HCT116 (cell line): Measurements from ENCODE around the gene DPYSL4. TPM values are rescaled to one million over a fixed set of nuclear protein-coding genes. Genes with fewer than 3 reads are reported as not detected.

Experiments
- ATAC-seq: fragments of 200-7000 bp; cut with Tn5 transposase; 2 replicates; pipeline ENCODE4 v1.9.1; 2020; ENCODE audit warnings: mild to moderate bottlenecking, moderate library complexity
- BruUV-seq: library from RNA; stranded (reverse); fragments of 400-500 nt; replicated peaks from 2 replicates; lab custom pipeline; 2021; lab: Mats Ljungman, UMichigan
- CTCF ChIA-PET: fragments of 300-600 bp; sonication (Branson Sonifier 250); formaldehyde crosslinking; loops from one replicate; lab custom pipeline; 2021; ENCODE audit warnings: antibody characterized with exemption; lab: Charles Lee
- POLR2A ChIA-PET: fragments of 300-600, 350-600 bp; sonication (Branson Sonifier 250); formaldehyde crosslinking; loops from one replicate; lab custom pipeline; 2021; ENCODE audit warnings: antibody characterized with exemption; lab: Charles Lee
- RAD21 ChIA-PET, 2 experiments: fragments of 300-600 bp; sonication (Branson Sonifier 250); formaldehyde crosslinking; loops; one replicate each; lab custom pipeline; 2023; ENCODE audit warnings: low total read pairs in 2 of 2; ENCODE audit not compliant: uncharacterized antibody in 2 of 2, unreplicated experiment in 2 of 2, low non-redundant PET in 1 of 2; lab: Charles Lee
- DNase-seq: peaks from one replicate; pipeline ENCODE4 v3.0.0-alpha.2; 2010; ENCODE audit warnings: low read depth, low spot score
- H2AFZ ChIP-seq: fragments of 200-600 bp; shearing (Covaris generic), sonication (generic); 2 replicates; pipeline ENCODE4 v1.6.1; 2017; ENCODE audit warnings: low read depth, mixed run types, mixed read lengths, antibody characterized with exemption, low read length; ENCODE audit not compliant: poor library complexity, severe bottlenecking
- H3K27ac ChIP-seq: 2 replicates; pipeline ENCODE4 v1.5.1; 2012; ENCODE audit warnings: low read depth, low read length
- H3K27me3 ChIP-seq: fragments of 200-600 bp; sonication (generic); 2 replicates; pipeline ENCODE4 v1.6.1; 2016; ENCODE audit warnings: mixed run types, low read length, mixed read lengths; ENCODE audit not compliant: insufficient read depth
- H3K36me3 ChIP-seq, 2 experiments: fragments of 200-500 bp in 1 of 2; fragments of 200-600 bp in 1 of 2; sonication (Bioruptor generic) in 1 of 2; sonication (generic) in 1 of 2; 2 replicates each; pipeline versions ENCODE4 v1.5.1 to v1.6.1; 2014 to 2016; ENCODE audit warnings: low read length in 2 of 2, inconsistent platforms in 1 of 2, mixed read lengths in 1 of 2, mixed run types in 1 of 2; ENCODE audit not compliant: insufficient read depth in 2 of 2, control insufficient read depth in 1 of 2
- H3K4me1 ChIP-seq, 2 experiments: fragments of 200-600 bp in 1 of 2; sonication (generic) in 1 of 2; 2 replicates each; pipeline versions ENCODE4 v1.5.1 to v1.6.1; 2012 to 2017; ENCODE audit warnings: low read length in 2 of 2, inconsistent platforms in 1 of 2, mild to moderate bottlenecking in 1 of 2, mixed read lengths in 1 of 2, mixed run types in 1 of 2, moderate library complexity in 1 of 2; ENCODE audit not compliant: insufficient read depth in 2 of 2, control insufficient read depth in 1 of 2
- H3K4me2 ChIP-seq: fragments of 200-600 bp; sonication (generic); 2 replicates; pipeline ENCODE4 v1.6.1; 2017; ENCODE audit warnings: mixed run types, low read length, mixed read lengths
- H3K4me3 ChIP-seq, 2 experiments: fragments of 200-600 bp in 1 of 2; sonication (generic) in 1 of 2; replicated peaks in 1 of 2; 2 replicates each; pipeline ENCODE4 v1.5.1; 2011 to 2016; ENCODE audit warnings: low read length in 2 of 2, control low read depth in 1 of 2, low read depth in 1 of 2, mild to moderate bottlenecking in 1 of 2, mixed read lengths in 1 of 2, mixed run types in 1 of 2
- H3K79me2 ChIP-seq: fragments of 200-600 bp; sonication (generic); 2 replicates; pipeline ENCODE4 v1.6.1; 2017; ENCODE audit warnings: mild to moderate bottlenecking, mixed run types, low read length, moderate library complexity, mixed read lengths; ENCODE audit not compliant: insufficient read depth
- H3K9ac ChIP-seq: fragments of 200-600 bp; sonication (generic); 2 replicates; pipeline ENCODE4 v1.6.1; 2016; ENCODE audit warnings: low read length, mixed read lengths
- H3K9me2 ChIP-seq: fragments of 200-600 bp; sonication (generic), shearing (Covaris generic); 2 replicates; pipeline ENCODE4 v1.6.1; 2017; ENCODE audit warnings: mixed run types, mild to moderate bottlenecking, moderate library complexity; ENCODE audit not compliant: insufficient read depth
- H3K9me3 ChIP-seq, 2 experiments: fragments of 200-500 bp in 1 of 2; fragments of 200-600 bp in 1 of 2; sonication (Bioruptor generic) in 1 of 2; sonication (generic) in 1 of 2; 2 replicates each; pipeline ENCODE4 v1.6.1; 2014 to 2017; ENCODE audit warnings: low read length in 2 of 2, mixed read lengths in 2 of 2, inconsistent platforms in 1 of 2, low read depth in 1 of 2, mild to moderate bottlenecking in 1 of 2, mixed run types in 1 of 2, moderate library complexity in 1 of 2; ENCODE audit not compliant: control insufficient read depth in 1 of 2, insufficient read depth in 1 of 2
- H4K20me1 ChIP-seq: fragments of 200-600 bp; sonication (generic), shearing (Covaris generic); 2 replicates; pipeline ENCODE4 v1.6.1; 2017; ENCODE audit warnings: mixed run types, mild to moderate bottlenecking, moderate library complexity; ENCODE audit not compliant: insufficient read depth
- ATF3 ChIP-seq: IDR thresholded peaks from 2 replicates; pipeline ENCODE4 v1.6.1; 2012
- CBX3 ChIP-seq: IDR thresholded peaks from 2 replicates; pipeline ENCODE4 v1.6.1; 2012; ENCODE audit warnings: low read depth
- EGR1 ChIP-seq: IDR thresholded peaks from 2 replicates; pipeline ENCODE4 v1.6.1; 2012; ENCODE audit warnings: low read depth
- ELF1 ChIP-seq: IDR thresholded peaks from 2 replicates; pipeline ENCODE4 v1.6.1; 2012; ENCODE audit warnings: low read depth, borderline replicate concordance
- FOSL1 ChIP-seq: IDR thresholded peaks from 2 replicates; pipeline ENCODE4 v1.6.1; 2012; ENCODE audit warnings: low read depth
- POLR2AphosphoS5 ChIP-seq: IDR thresholded peaks from 2 replicates; pipeline ENCODE4 v1.6.1; 2011; ENCODE audit warnings: mild to moderate bottlenecking, low read depth, low read length, moderate library complexity
- REST ChIP-seq: IDR thresholded peaks from 2 replicates; pipeline ENCODE4 v1.6.1; 2012; ENCODE audit warnings: low read depth
- SP1 ChIP-seq: IDR thresholded peaks from 2 replicates; pipeline ENCODE4 v1.6.1; 2012; ENCODE audit warnings: low read depth
- SRF ChIP-seq: IDR thresholded peaks from 2 replicates; pipeline ENCODE4 v1.6.1; 2012; ENCODE audit warnings: low read depth
- TCF7L2 ChIP-seq: IDR thresholded peaks from 2 replicates; pipeline ENCODE4 v1.7.0; 2011; ENCODE audit warnings: borderline replicate concordance, inconsistent platforms; ENCODE audit not compliant: insufficient read depth, insufficient read length; ENCODE audit errors: extremely low read depth
- YY1 ChIP-seq: IDR thresholded peaks from 2 replicates; pipeline ENCODE4 v1.6.1; 2011; ENCODE audit warnings: low read length, low read depth, moderate library complexity, mild to moderate bottlenecking; ENCODE audit not compliant: insufficient replicate concordance; ENCODE audit errors: extremely low read depth
- ZBTB33 ChIP-seq: IDR thresholded peaks from 2 replicates; pipeline ENCODE4 v1.6.1; 2011; ENCODE audit warnings: mild to moderate bottlenecking, low read length, moderate library complexity; ENCODE audit not compliant: insufficient replicate concordance; ENCODE audit errors: extremely low read depth
- ZFX ChIP-seq: fragments of 450-650 bp; IDR thresholded peaks from 2 replicates; pipeline ENCODE4 v1.6.1; 2017
- intact Hi-C: fragments of 100-400 bp; cut with micrococcal nuclease; formaldehyde crosslinking; loops from 2 replicates; pipeline ENCODE4 v1.10.0; 2022
- total RNA-seq: library from RNA; stranded (reverse); gene quantifications from one replicate; pipeline ENCODE4 v1.2.1, GENCODE V29; 2021; ENCODE audit not compliant: unreplicated experiment

Gene DPYSL4
- total RNA-seq, 1 experiment from 2014 or later = 5.4 TPM

- no peak for TF ChIP-seq REST
- TF ChIP-seq, all 23 proteins: peak for 0
Measured at GRCh38 chr10:132141076-132141475, 45.7 kb upstream of the DPYSL4 start (continued).

- ATAC-seq = no peak
- POLR2A ChIA-PET = no interaction called here
- H3K79me2 ChIP-seq = no peaks in the 10 kb centered on the region
- intact Hi-C loops = loop anchor here (1.0 kb wide), 1 partner anchor 118 kb away; no protein-coding TSS in a partner anchor
- H3K27me3 ChIP-seq = no peaks in the 10 kb centered on the region
- RAD21 ChIA-PET = no interaction called here
- no TSS peak for BruUV-seq
- CTCF ChIA-PET = interaction anchor here (1.0 to 1.5 kb wide), 2 partner anchors 140 to 256 kb away, joined by 3 read pairs; no protein-coding TSS in a partner anchor
- DNase-seq = no peak
- H2AFZ ChIP-seq = no peak overlapping the region
- no peak overlapping the region for H3K4me3 ChIP-seq
- H4K20me1 ChIP-seq = no peaks in the 10 kb centered on the region
- H3K27ac ChIP-seq = no peak overlapping the region
- no peaks in the 10 kb centered on the region for H3K36me3 ChIP-seq
- no peak overlapping the region for H3K9ac ChIP-seq
- peak overlapping the region; percentile 28; the same call in 1 of the 2 replicates for H3K4me2 ChIP-seq
- H3K9me2 ChIP-seq = no peaks in the 10 kb centered on the region
- no peaks in the 10 kb centered on the region for H3K9me3 ChIP-seq
- H3K4me1 ChIP-seq = peaks cover 0 to 3% of the 10 kb centered on the region in 2 experiments; a peak in 1 of 4 replicates
- TF ChIP-seq ATF3 = no peak
- TF ChIP-seq FOSL1 = no peak
- TF ChIP-seq SRF = no peak
- TF ChIP-seq ELF1 = no peak
- TF ChIP-seq ZBTB33 = no peak
- no peak for TF ChIP-seq POLR2AphosphoS5
- TF ChIP-seq TCF7L2 = no peak
- TF ChIP-seq SP1 = no peak
- no peak for TF ChIP-seq YY1
- no peak for TF ChIP-seq REST
- no peak for TF ChIP-seq ZFX
- TF ChIP-seq EGR1 = no peak
- no peak for TF ChIP-seq CBX3
Measured at GRCh38 chr10:132141526-132142395, 45.0 kb upstream of the DPYSL4 start.
